HepG2 (cell line): Measurements from ENCODE around the gene TMBIM6. TPM values are rescaled to one million over a fixed set of nuclear protein-coding genes. Genes with fewer than 3 reads are reported as not detected.

Source experiments
- CEBPB ChIP-seq: IDR thresholded peaks from 2 replicates; pipeline ENCODE4 v1.6.1; 2011; ENCODE audit warnings: low read depth, low read length, improper control_type of control experiment, borderline replicate concordance
- FOXO1 ChIP-seq: sonication (generic); formaldehyde crosslinking; IDR thresholded peaks from 2 replicates; pipeline ENCODE4 v1.4.0; 2020; ENCODE audit warnings: missing genetic modification reagents
- GPN1 ChIP-seq: sonication (generic); formaldehyde crosslinking; IDR thresholded peaks from 2 replicates; pipeline ENCODE4 v1.5.1; 2020; ENCODE audit warnings: missing genetic modification reagents, borderline replicate concordance
- HOMEZ ChIP-seq: IDR thresholded peaks from 2 replicates; pipeline ENCODE4 v1.6.1; 2016; ENCODE audit warnings: low read depth
- POLR2G ChIP-seq: fragments of 200-400 bp; formaldehyde crosslinking; IDR thresholded peaks from 2 replicates; pipeline ENCODE4 v1.6.1; 2018; ENCODE audit warnings: mild to moderate bottlenecking, low read depth, low read length, moderate library complexity
- RARA ChIP-seq: IDR thresholded peaks from 2 replicates; pipeline ENCODE4 v1.6.1; 2016; ENCODE audit warnings: missing genetic modification reagents, missing compliant biosample characterization
- RBM39 ChIP-seq: fragments of 200-400 bp; formaldehyde crosslinking; IDR thresholded peaks from one replicate; pipeline ENCODE4 v1.6.1; 2018; ENCODE audit warnings: antibody characterized with exemption, mild to moderate bottlenecking, low read depth, low read length; ENCODE audit not compliant: poor library complexity, severe bottlenecking
- SRF ChIP-seq: IDR thresholded peaks from 2 replicates; pipeline ENCODE4 v1.6.1; 2011; ENCODE audit warnings: mild to moderate bottlenecking, low read depth, low read length, moderate library complexity
- TARDBP ChIP-seq: sonication (generic); formaldehyde crosslinking; IDR thresholded peaks from 2 replicates; pipeline ENCODE4 v1.8.0; 2022; ENCODE audit warnings: mild to moderate bottlenecking, missing genetic modification reagents
- TFDP1 ChIP-seq: IDR thresholded peaks from 2 replicates; pipeline ENCODE4 v1.6.1; 2016; ENCODE audit warnings: missing compliant biosample characterization, missing genetic modification reagents, borderline replicate concordance
- ZNF235 ChIP-seq: sonication (generic); formaldehyde crosslinking; IDR thresholded peaks from 2 replicates; pipeline ENCODE4 v1.8.1; 2023; ENCODE audit warnings: mild to moderate bottlenecking, missing genetic modification reagents, borderline replicate concordance
- ZNF33A ChIP-seq: sonication (generic); formaldehyde crosslinking; IDR thresholded peaks from 2 replicates; pipeline ENCODE4 v1.5.1; 2020; ENCODE audit warnings: missing genetic modification reagents, mild to moderate bottlenecking, moderate library complexity, borderline replicate concordance
- ZNF496 ChIP-seq: sonication (generic); formaldehyde crosslinking; IDR thresholded peaks from 2 replicates; pipeline ENCODE4 v1.8.1; 2023; ENCODE audit warnings: mild to moderate bottlenecking, moderate library complexity, missing genetic modification reagents; ENCODE audit not compliant: insufficient replicate concordance
- ZNF549 ChIP-seq: sonication (generic); formaldehyde crosslinking; IDR thresholded peaks from 2 replicates; pipeline ENCODE4 v1.5.0; 2020; ENCODE audit warnings: missing genetic modification reagents
- ZNF556 ChIP-seq: sonication (generic); formaldehyde crosslinking; IDR thresholded peaks from 2 replicates; pipeline ENCODE4 v1.4.0; 2020; ENCODE audit warnings: mild to moderate bottlenecking, missing genetic modification reagents, borderline replicate concordance
- polyA plus RNA-seq, 8 experiments: library from polyadenylated mRNA; depleted of rRNA in 3 of 8; stranded (reverse) in 7 of 8; unstranded in 1 of 8; fragments of >200 nt; fragmentation: Illumina TruSeq in 4 of 8; extraction: Trizol in 4 of 8; gene quantifications; 2 replicates each; pipeline versions ENCODE4 v1.2.1 to v1.2.3, GENCODE V29; 2011 to 2016; ENCODE audit warnings: low read depth in 4 of 8, missing spikeins in 1 of 8, mixed read lengths in 1 of 8; ENCODE audit not compliant: insufficient read depth in 1 of 8
- total RNA-seq, 5 experiments: library from RNA; depleted of rRNA; stranded (reverse); fragments of >200 nt; fragmentation: Illumina TruSeq; extraction: Trizol; gene quantifications; 2 replicates each; pipeline ENCODE4 v1.2.3, GENCODE V29; 2016; ENCODE audit warnings: low read depth in 1 of 5
- TF ChIP-seq, protein P1 (sequence below): sonication (generic); formaldehyde crosslinking; IDR thresholded peaks from 2 replicates; pipeline ENCODE4 v1.4.0; 2020; ENCODE audit warnings: missing genetic modification reagents, borderline replicate concordance
- TF ChIP-seq, protein P2 (sequence below): sonication (generic); formaldehyde crosslinking; IDR thresholded peaks from 2 replicates; pipeline ENCODE4 v1.9.0; 2022; ENCODE audit warnings: low read depth, missing genetic modification reagents

Gene TMBIM6
- total and polyA plus RNA-seq, 2 of the 13 experiments (the other 11 are each of a cell fraction or from before 2014, with no cell fraction given) = 412 to 468 TPM

DNA sequence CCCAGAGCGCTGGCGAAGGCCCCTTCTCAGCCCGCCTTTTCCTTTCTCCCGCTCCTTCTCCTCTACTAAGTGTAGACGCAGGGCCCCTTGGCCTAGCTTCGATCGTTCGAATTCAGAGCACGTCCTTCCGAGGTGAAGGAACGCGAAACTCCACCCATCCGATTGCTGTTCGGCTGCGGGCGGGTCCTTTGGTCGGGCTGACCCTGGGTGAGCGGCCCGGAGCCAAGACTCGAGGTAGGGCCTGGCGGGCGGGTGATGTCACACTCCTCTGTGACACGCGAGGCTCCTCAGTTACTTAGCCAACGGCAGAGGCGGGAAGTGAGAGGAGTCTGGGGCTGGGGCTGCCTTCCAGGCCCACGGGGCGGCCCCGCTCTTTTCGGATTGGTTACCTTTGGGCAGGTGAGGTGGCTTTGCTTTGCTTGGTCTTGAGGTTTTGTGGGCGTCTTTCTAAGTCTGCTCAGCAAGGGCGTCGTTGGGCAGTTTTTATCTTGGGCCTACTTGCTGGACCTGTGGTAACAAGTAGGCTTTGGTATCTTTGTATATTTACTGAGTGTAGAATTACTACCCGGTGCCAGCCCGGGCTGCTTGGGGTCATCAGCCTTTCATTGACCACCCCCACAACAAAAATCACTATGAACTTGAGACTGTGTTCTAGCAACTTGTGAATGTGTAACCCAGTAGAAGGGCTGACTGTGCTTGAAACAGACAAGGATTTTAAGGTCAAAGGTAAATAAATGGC is 694 bp downstream of the TMBIM6 start (continued):
- TF ChIP-seq, protein P1, sequence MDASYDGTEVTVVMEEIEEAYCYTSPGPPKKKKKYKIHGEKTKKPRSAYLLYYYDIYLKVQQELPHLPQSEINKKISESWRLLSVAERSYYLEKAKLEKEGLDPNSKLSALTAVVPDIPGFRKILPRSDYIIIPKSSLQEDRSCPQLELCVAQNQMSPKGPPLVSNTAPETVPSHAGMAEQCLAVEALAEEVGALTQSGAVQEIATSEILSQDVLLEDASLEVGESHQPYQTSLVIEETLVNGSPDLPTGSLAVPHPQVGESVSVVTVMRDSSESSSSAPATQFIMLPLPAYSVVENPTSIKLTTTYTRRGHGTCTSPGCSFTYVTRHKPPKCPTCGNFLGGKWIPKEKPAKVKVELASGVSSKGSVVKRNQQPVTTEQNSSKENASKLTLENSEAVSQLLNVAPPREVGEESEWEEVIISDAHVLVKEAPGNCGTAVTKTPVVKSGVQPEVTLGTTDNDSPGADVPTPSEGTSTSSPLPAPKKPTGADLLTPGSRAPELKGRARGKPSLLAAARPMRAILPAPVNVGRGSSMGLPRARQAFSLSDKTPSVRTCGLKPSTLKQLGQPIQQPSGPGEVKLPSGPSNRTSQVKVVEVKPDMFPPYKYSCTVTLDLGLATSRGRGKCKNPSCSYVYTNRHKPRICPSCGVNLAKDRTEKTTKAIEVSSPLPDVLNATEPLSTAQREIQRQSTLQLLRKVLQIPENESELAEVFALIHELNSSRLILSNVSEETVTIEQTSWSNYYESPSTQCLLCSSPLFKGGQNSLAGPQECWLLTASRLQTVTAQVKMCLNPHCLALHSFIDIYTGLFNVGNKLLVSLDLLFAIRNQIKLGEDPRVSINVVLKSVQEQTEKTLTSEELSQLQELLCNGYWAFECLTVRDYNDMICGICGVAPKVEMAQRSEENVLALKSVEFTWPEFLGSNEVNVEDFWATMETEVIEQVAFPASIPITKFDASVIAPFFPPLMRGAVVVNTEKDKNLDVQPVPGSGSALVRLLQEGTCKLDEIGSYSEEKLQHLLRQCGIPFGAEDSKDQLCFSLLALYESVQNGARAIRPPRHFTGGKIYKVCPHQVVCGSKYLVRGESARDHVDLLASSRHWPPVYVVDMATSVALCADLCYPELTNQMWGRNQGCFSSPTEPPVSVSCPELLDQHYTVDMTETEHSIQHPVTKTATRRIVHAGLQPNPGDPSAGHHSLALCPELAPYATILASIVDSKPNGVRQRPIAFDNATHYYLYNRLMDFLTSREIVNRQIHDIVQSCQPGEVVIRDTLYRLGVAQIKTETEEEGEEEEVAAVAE (CRISPR knock-in tag) = no peak
- TF ChIP-seq RBM39 (peak; percentile 63), HOMEZ (no peak), ZNF549 (CRISPR knock-in tag) (no peak), POLR2G (no peak; the same call in 1 of the 2 replicates), ZNF496 (CRISPR knock-in tag) (no peak), TFDP1 (CRISPR knock-in tag) (peak; percentile 29; the same call in 1 of the 2 replicates), ZNF556 (CRISPR knock-in tag) (no peak), GPN1 (CRISPR knock-in tag) (no peak), TARDBP (CRISPR knock-in tag) (0 out of 2 replicates have a peak, but pooled peaks have one; percentile 32), CEBPB (no peak), ZNF235 (CRISPR knock-in tag) (peak; percentile 62; the same call in 1 of the 2 replicates), ZNF33A (CRISPR knock-in tag) (no peak), FOXO1 (CRISPR knock-in tag) (no peak), RARA (CRISPR knock-in tag) (peak; percentile 86), SRF (no peak)
- TF ChIP-seq, protein P2, sequence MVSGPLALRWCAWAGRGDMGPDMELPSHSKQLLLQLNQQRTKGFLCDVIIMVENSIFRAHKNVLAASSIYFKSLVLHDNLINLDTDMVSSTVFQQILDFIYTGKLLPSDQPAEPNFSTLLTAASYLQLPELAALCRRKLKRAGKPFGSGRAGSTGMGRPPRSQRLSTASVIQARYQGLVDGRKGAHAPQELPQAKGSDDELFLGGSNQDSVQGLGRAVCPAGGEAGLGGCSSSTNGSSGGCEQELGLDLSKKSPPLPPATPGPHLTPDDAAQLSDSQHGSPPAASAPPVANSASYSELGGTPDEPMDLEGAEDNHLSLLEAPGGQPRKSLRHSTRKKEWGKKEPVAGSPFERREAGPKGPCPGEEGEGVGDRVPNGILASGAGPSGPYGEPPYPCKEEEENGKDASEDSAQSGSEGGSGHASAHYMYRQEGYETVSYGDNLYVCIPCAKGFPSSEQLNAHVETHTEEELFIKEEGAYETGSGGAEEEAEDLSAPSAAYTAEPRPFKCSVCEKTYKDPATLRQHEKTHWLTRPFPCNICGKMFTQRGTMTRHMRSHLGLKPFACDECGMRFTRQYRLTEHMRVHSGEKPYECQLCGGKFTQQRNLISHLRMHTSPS = no peak; the same call in 1 of the 2 replicates
